KOPT-K1 (cell line): ENCODE data around the gene NOL4L.

Experiments
- H3K27ac ChIP-seq: fragments of 200-600 bp; sonication (generic); 2 replicates; pipeline ENCODE4 v1.5.1; 2016; ENCODE audit warnings: antibody characterized with exemption, mild to moderate bottlenecking, low read depth, low read length; ENCODE audit not compliant: poor library complexity, severe bottlenecking
- H3K36me3 ChIP-seq: fragments of 200-600 bp; sonication (generic); 2 replicates; pipeline ENCODE4 v1.5.1; 2017; ENCODE audit warnings: antibody characterized with exemption, mild to moderate bottlenecking, low read length, moderate library complexity; ENCODE audit not compliant: insufficient read depth
- H3K9me3 ChIP-seq: fragments of 200-600 bp; sonication (generic); 2 replicates; pipeline ENCODE4 v1.5.1; 2017; ENCODE audit warnings: antibody characterized with exemption, low read length, mild to moderate bottlenecking; ENCODE audit not compliant: insufficient read depth, poor library complexity, severe bottlenecking

NOL4L gene

DNA sequence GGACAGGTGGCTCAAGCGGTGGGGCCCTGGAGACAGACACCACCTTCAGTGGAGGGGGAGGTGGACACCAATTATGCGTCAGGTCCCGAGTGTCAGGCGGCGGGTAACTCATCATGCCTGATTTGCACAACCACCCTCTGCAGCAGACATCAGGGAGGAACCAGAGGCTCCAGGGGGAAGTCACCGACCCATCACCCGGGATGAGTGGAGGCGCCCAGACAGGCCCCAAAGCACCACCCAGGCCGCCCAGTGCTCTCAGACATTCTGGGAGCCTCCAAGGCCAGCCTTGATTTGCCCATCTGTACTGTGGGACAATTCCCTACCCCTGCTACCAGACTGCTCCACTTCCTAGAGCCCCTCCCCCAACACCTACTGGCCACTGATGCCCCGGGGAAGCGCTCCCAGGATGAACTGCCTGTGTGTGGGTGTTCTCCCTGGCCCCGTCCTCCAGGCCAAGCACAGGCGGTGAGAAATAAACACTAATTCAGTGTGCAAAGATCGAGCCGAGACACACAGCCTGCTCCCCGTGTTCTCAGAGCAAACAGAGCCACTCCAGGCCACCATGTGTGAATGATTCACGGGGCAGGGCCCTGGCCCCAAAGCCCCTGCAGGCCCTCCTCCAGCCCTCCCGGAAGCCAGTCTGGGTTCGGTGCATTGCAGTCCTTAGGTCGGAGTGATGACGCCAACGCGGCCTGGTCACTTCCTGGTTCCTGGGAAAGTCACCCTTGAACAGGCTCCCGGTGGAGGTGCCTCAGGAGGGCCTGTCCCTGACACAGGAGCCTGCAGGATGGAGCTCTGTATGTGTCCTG is 119.8 kb downstream of the NOL4L start:
- Histone ChIP-seq H3K27ac (no peak overlapping the region), H3K36me3 (peaks cover 54% of the 10 kb centered on the region), H3K9me3 (no peaks in the 10 kb centered on the region)

DNA sequence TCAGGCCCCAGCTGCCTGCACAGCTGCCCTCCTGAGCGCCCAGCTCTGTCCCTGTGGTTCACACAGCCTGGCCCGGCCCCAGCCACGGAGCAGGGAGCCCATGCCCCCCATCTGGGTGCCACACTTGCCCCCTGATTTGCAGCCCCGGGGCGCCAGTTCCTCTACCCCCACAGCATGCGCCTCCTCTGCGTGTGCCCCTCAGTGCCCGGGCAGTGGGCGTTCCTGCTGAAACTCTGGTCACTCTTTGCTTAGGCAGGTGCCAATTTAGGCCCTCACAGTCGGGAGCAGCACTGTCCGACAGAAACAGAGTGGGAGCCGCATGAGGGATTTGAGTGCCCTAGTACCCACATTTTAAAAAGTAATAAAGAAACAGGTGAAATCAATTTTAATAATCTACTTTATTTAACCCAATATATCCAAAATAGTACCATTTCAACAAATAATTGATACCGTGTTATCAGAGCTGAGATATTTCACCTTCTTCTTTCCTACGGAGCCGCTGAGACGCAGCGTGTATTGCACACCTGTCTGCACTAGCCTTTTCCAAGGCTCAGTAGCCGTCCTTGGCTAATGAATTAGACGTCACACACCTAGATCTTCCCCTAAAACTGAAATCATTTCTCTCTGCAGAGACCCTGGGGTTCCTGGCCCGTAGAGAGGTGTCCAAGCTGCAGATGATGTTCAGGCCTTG is 120.6 kb downstream of the NOL4L start:
- Histone ChIP-seq H3K36me3 (peaks cover 54% of the 10 kb centered on the region), H3K9me3 (no peaks in the 10 kb centered on the region), H3K27ac (no peak overlapping the region)

GRCh38 chr20:32463642-32464400 is 121.3 kb downstream of the NOL4L start:
- Histone ChIP-seq H3K9me3 (no peaks in the 10 kb centered on the region), H3K27ac (no peak overlapping the region), H3K36me3 (peaks cover 61% of the 10 kb centered on the region)

DNA sequence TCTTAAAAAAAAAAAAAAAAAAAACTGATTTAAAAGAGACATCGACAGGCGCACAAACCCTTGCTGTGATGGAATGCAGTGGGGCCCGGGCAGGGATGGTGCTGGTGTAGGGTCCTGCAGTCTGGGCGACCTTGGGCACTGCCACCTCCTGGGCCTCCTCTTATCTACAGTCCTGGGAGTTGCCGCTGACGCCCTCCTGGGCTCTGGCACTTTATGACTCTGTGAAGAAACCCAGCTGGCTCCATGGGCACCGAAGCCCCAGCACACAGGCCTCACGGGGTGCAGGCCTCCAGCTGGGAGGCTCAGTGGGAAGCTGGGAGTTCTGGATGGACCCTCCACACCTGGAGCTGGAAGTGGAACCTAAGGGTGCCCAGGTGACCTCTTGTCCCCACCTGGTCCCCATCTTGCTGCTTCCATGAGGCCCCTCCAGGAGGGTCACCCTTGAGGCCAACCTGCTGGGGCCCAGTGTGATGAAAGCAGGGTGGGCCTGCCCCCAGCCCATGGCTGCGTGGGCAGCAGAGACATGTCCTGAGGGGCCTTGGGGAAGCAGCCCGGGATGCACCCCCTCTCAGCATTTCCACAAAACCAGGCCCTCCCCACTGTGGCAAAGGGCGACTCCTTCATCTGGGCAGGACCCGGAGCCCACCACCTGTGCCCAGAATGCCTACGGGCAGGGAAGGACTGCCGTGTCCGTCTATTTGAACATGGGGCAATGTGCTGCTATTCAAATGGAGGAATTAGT is 122.1 kb downstream of the NOL4L start:
- H3K27ac ChIP-seq = no peak overlapping the region
- H3K9me3 ChIP-seq = no peaks in the 10 kb centered on the region
- peaks cover 69% of the 10 kb centered on the region for H3K36me3 ChIP-seq

GRCh38 chr20:32461836-32462600 is 123.1 kb downstream of the NOL4L start:
- Histone ChIP-seq H3K36me3 (peaks cover 71% of the 10 kb centered on the region), H3K27ac (no peak overlapping the region), H3K9me3 (no peaks in the 10 kb centered on the region)

DNA sequence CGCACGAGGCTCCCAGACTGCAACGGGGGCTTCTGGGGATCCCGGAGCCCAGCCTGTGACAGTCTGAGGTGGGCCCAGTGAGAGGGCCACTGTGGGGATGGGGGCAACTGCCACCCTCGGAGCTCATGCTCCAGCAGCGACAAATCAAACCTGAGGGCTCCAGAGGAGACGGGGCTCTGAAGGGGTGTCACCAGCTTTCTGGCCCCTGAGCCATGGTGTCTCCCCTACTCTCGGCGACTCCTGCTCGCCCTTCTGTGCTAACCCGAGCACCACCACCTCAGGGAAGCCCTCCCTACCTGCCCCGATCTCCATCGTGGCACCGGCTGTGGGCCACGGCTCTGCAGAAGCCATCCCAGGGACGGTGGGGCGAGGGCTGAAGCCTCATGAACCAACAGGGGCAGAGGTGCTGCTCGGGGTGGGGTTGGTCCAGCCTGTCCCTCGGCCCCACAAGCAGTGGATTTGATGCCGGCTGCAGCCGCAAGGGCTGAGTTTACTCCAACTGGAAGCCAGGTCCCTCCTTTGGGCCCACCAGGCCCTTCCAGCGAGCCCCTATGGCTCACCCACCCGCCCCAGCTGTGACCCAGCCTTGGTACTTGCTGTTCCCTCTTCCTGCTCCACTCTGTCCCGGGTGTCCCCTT is 124.3 kb downstream of the NOL4L start:
- Histone ChIP-seq H3K27ac (no peak overlapping the region), H3K9me3 (no peaks in the 10 kb centered on the region), H3K36me3 (peaks cover 69% of the 10 kb centered on the region)

GRCh38 chr20:32460231-32460630 is 124.9 kb downstream of the NOL4L start:
- no peaks in the 10 kb centered on the region for H3K9me3 ChIP-seq
- H3K27ac ChIP-seq = no peak overlapping the region
- peaks cover 69% of the 10 kb centered on the region for H3K36me3 ChIP-seq

DNA sequence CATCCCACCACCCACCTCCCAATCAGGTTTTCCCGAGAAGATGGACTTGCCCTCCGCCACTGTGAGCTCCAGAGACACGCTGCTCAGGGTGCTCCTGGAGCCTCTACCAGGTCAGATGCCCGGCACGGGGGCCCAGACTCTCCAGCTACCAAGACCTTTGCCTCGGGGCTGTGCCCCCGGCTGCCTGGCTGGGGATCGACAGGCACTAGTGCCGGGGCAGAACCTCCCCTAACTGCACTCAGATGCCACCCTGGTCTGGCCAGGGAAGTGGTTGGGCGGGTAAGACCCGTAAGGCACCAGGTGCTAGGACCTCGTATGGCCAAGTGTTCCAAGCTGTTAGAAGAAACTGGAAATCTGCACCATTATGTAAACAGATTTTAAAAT is 126.3 kb downstream of the NOL4L start:
- peaks cover 77% of the 10 kb centered on the region for H3K36me3 ChIP-seq

DNA sequence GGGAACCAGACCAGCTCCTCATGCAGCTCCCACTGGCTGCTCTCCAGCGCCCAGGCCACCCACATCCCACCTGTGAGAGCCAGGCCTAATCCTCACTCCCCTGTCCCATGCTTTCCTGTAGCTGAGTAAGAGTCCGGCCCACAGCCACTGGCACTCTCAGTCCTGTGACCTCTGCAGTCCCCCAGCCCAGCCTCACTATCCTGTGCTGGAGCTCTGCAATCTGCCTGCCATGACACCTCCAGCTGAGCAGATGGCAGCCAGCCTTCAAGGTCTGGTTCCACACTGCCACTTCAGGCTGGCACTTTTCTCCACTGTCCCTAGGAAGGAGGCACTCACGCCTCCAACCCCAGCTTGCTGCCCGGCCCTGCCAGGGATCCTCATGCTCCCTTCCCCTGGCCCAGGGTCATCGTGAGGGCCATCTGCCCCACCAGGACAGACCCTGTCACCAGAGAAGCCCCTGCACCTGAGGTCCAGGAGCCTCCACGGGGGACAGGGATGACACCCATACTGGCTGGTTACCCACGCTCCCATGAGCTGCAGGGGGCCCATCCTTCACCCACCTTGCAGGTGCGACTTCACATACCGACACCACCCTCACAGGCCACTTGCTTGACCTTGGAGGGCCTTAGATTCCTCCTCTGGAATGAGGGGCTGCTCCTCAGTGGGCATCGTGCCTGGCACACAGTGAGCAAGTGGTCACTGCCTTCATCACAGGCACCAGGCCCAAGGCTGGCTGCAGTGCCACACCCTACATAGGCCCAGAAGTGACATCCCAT is 126.9 kb downstream of the NOL4L start:
- H3K9me3 ChIP-seq = no peaks in the 10 kb centered on the region
- no peak overlapping the region for H3K27ac ChIP-seq
- H3K36me3 ChIP-seq = peaks cover 83% of the 10 kb centered on the region

More for the DNA sequence above, 126.3 kb downstream of the NOL4L start:
- Histone ChIP-seq H3K27ac (no peak overlapping the region), H3K9me3 (no peaks in the 10 kb centered on the region)

DNA sequence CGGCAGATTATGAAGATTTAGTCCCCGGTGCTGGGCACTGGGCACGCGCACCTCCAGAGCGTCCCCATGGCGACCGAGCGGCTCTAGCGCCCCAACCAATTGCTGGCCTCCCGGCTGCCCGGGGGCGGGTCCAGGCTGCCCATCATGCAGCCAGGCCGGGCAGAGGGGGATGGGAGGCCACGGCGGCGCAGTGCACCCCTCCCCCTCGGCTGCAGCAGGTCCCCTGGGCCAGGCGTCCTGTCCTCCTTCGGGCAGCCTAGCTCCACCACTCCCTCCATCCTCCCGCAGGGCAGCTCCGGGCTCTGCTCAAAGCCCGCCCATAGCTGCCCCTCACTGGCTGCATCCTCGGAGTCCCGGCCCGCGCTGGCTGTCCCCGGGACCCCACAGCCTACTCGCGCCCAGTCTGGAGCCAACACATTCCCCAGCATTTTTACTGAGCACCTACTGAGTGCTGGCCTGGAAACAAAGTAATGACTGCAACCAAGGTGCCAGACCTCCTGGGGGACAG is 127.6 kb downstream of the NOL4L start:
- Histone ChIP-seq H3K9me3 (no peaks in the 10 kb centered on the region), H3K27ac (no peak overlapping the region), H3K36me3 (peaks cover 90% of the 10 kb centered on the region)

DNA sequence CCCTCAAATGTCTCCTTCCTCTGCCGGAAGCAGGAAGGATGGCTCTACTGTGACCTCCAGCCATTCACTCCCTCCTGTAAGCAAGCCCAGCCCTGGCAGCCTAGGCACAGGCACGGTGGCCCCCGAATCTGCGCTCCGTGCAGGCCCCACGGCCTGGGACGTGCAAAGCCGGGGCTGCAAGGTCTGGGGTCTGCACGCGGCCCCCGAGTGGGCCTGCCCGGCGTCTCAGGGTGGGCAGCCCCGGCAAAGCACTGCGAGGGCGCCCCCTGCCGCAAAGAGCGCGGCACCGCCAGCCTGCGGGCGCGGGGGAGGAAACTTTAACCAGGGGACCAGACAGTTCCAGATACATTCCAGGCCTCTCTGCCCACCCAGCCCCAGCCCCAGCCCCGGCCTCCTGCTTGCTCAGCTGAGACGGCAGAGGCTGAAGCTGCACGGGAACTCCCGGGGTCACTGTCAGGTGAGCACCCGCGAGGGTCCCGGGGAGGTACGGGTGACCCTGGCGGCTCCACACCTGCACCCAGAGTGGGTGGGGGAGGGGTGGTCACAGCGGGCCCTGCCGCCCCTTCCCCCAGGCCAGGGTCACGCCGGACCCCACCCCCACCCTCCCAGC is 128.2 kb downstream of the NOL4L start:
- Histone ChIP-seq H3K27ac (no peak overlapping the region), H3K9me3 (no peaks in the 10 kb centered on the region)

DNA sequence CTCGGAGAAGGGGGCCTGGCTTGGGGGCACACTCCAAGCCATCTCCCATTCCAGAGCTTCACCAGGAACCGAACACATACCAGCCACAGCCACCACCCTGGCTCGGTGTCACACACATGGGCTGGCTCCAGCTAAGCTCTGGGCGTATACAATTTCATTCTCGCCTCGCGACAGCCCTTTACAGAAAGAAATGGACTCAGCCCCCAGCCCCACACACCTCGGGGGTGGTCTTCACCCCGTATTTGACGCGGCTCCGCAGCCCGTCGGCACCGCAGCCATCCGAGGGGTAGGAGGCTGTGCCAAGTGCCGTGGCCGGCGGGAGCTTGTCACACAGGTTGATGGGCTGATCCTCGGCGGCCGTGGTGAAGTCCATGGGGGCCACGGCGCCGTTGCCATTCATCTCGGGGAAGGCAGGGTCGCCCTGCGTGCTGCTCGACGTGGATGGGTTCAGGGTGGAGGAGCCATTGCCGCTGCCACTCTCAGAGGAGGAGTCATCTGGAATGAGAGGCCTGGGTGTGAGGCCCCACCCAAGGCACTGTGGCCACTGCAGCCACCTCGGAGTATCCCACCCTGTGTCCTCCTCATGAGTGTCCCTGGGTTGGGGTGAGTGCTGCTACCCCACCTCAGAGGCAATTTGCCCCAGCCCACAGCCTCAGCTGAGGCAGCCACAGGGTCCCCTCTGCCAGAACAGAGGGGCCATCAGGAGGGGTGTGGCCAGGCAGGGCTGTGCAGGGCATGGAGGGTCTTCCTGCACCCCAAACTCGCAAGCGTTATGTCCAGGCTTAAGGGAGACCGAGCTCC is 129.0 kb downstream of the NOL4L start:
- H3K36me3 ChIP-seq = peaks cover 90% of the 10 kb centered on the region
- no peaks in the 10 kb centered on the region for H3K9me3 ChIP-seq
- H3K27ac ChIP-seq = no peak overlapping the region

More for the DNA sequence above, 128.2 kb downstream of the NOL4L start:
- peaks cover 90% of the 10 kb centered on the region for H3K36me3 ChIP-seq
